IMR-90 (cell line): ENCODE data around the gene MTMR3. TPM values are rescaled to one million over a fixed set of nuclear protein-coding genes. Genes with fewer than 3 reads are reported as not detected.

Experiments used
- ATAC-seq: fragments of 200-7000 bp; cut with Tn5 transposase; 2 replicates; pipeline ENCODE4 v1.9.1; 2020; ENCODE audit warnings: low read depth, mild to moderate bottlenecking, moderate library complexity
- BruUV-seq: library from RNA; stranded (reverse); fragments of 400-500 nt; replicated peaks from 2 replicates; lab custom pipeline; 2021; lab: Mats Ljungman, UMichigan
- CTCF ChIA-PET: fragments of 300-600 bp; formaldehyde crosslinking; extraction: SDS; loops from one replicate; lab custom pipeline; 2021; ENCODE audit warnings: antibody characterized with exemption; lab: Yijun Ruan, JAX
- POLR2A ChIA-PET: fragments of 300-600 bp; sonication (Branson Sonifier 250); formaldehyde crosslinking; loops from one replicate; lab custom pipeline; 2022; ENCODE audit warnings: antibody characterized with exemption; ENCODE audit not compliant: unreplicated experiment; lab: Charles Lee
- DNase-seq: peaks from one replicate; pipeline ENCODE4 v3.0.0; 2013
- H2AFZ ChIP-seq: replicated peaks from 2 replicates; pipeline ENCODE3; 2013; ENCODE audit warnings: low read length, mild to moderate bottlenecking; ENCODE audit not compliant: poor library complexity
- H2AK5ac ChIP-seq: 2 replicates; pipeline ENCODE4 v1.6.1; 2013; ENCODE audit warnings: low read depth, low read length, inconsistent platforms
- H2AK9ac ChIP-seq: replicated peaks from 2 replicates; pipeline ENCODE3; 2013; ENCODE audit warnings: mild to moderate bottlenecking, low read depth, low read length, moderate library complexity; ENCODE audit not compliant: poor library complexity
- H2BK120ac ChIP-seq: 2 replicates; pipeline ENCODE4 v1.6.1; 2013; ENCODE audit warnings: low read depth, low read length, inconsistent platforms
- H2BK15ac ChIP-seq: 3 replicates; pipeline ENCODE4 v1.6.1; 2013; ENCODE audit warnings: low read depth, low read length, inconsistent platforms
- H2BK20ac ChIP-seq: 2 replicates; pipeline ENCODE4 v1.6.1; 2013; ENCODE audit warnings: low read depth, mild to moderate bottlenecking, inconsistent platforms, low read length, moderate library complexity
- H2BK5ac ChIP-seq: 2 replicates; pipeline ENCODE4 v1.6.1; 2013; ENCODE audit warnings: mild to moderate bottlenecking, low read depth, low read length, inconsistent platforms; ENCODE audit not compliant: poor library complexity, severe bottlenecking
- H3K14ac ChIP-seq: replicated peaks from 2 replicates; pipeline ENCODE4 v1.6.1; 2013; ENCODE audit warnings: low read depth, low read length, inconsistent platforms
- H3K18ac ChIP-seq: 2 replicates; pipeline ENCODE4 v1.6.1; 2013; ENCODE audit warnings: low read depth, low read length, control low read depth
- H3K23ac ChIP-seq: 2 replicates; pipeline ENCODE4 v1.6.1; 2013; ENCODE audit warnings: low read depth, low read length, inconsistent platforms
- H3K27ac ChIP-seq: 2 replicates; pipeline ENCODE4 v1.5.1; 2013; ENCODE audit warnings: mild to moderate bottlenecking, control low read depth, low read length; ENCODE audit not compliant: insufficient read depth
- H3K27me3 ChIP-seq: 2 replicates; pipeline ENCODE4 v1.6.1; 2013; ENCODE audit warnings: low read length; ENCODE audit not compliant: control insufficient read depth, insufficient read depth
- H3K36me3 ChIP-seq: 2 replicates; pipeline ENCODE4 v1.6.1; 2013; ENCODE audit warnings: low read length, mixed read lengths; ENCODE audit not compliant: control insufficient read depth, insufficient read depth
- H3K4ac ChIP-seq: 2 replicates; pipeline ENCODE4 v1.6.1; 2013; ENCODE audit warnings: low read depth, low read length, inconsistent platforms
- H3K4me1 ChIP-seq: 2 replicates; pipeline ENCODE4 v1.6.1; 2013; ENCODE audit warnings: low read length, mixed read lengths; ENCODE audit not compliant: control insufficient read depth, insufficient read depth
- H3K4me2 ChIP-seq: 2 replicates; pipeline ENCODE4 v1.6.1; 2013; ENCODE audit warnings: low read depth, mild to moderate bottlenecking, control low read depth, low read length, moderate library complexity
- H3K4me3 ChIP-seq: 2 replicates; pipeline ENCODE4 v1.5.1; 2013; ENCODE audit warnings: low read depth, mild to moderate bottlenecking, control low read depth, low read length, moderate library complexity; ENCODE audit not compliant: insufficient read depth
- H3K56ac ChIP-seq: 2 replicates; pipeline ENCODE4 v1.6.1; 2013; ENCODE audit warnings: low read length, inconsistent platforms; ENCODE audit not compliant: insufficient read depth; ENCODE audit errors: extremely low read depth
- H3K79me1 ChIP-seq, 2 experiments: 2 replicates each; pipeline ENCODE4 v1.6.1; 2013; ENCODE audit warnings: low read length in 2 of 2, inconsistent platforms in 1 of 2, low read depth in 1 of 2
- H3K9ac ChIP-seq: 2 replicates; pipeline ENCODE4 v1.6.1; 2013; ENCODE audit warnings: low read depth, low read length, control low read depth
- H3K9me1 ChIP-seq: 2 replicates; pipeline ENCODE4 v1.6.1; 2013; ENCODE audit warnings: low read length, inconsistent platforms; ENCODE audit not compliant: insufficient read depth
- H3K9me3 ChIP-seq: 2 replicates; pipeline ENCODE4 v1.6.1; 2013; ENCODE audit warnings: low read length; ENCODE audit not compliant: control insufficient read depth, insufficient read depth
- H4K20me1 ChIP-seq: 2 replicates; pipeline ENCODE4 v1.6.1; 2013; ENCODE audit warnings: low read length, inconsistent platforms; ENCODE audit not compliant: insufficient read depth
- H4K5ac ChIP-seq: 2 replicates; pipeline ENCODE4 v1.6.1; 2013; ENCODE audit warnings: mild to moderate bottlenecking, low read depth, low read length, control low read depth
- H4K8ac ChIP-seq, 2 experiments: 2 replicates each; pipeline ENCODE4 v1.6.1; 2013; ENCODE audit warnings: low read depth in 2 of 2, low read length in 2 of 2, control low read depth in 1 of 2, inconsistent platforms in 1 of 2
- H4K91ac ChIP-seq: 2 replicates; pipeline ENCODE4 v1.6.1; 2013; ENCODE audit warnings: low read depth, low read length, inconsistent platforms; ENCODE audit not compliant: insufficient read depth
- MXI1 ChIP-seq: IDR thresholded peaks from 2 replicates; pipeline ENCODE4 v1.6.1; 2012; ENCODE audit warnings: low read depth, mild to moderate bottlenecking, low read length, moderate library complexity, borderline replicate concordance
- POLR2A ChIP-seq: IDR thresholded peaks from 2 replicates; pipeline ENCODE4 v1.6.1; 2012; ENCODE audit warnings: mild to moderate bottlenecking, low read depth, low read length
- RFX5 ChIP-seq: IDR thresholded peaks from 2 replicates; pipeline ENCODE4 v1.8.0; 2012; ENCODE audit warnings: low read depth, mild to moderate bottlenecking, low read length, moderate library complexity
- USF2 ChIP-seq: fragments of 150-350 bp; IDR thresholded peaks from 2 replicates; pipeline ENCODE4 v1.6.1; 2017; ENCODE audit warnings: mild to moderate bottlenecking, antibody characterized with exemption, low read length, low read depth
- WGBS, 2 experiments: methylation state at CpG; one replicate each; pipeline versions ENCODE4 v1.1.5 to v1.1.7; 2013; ENCODE audit warnings: missing lambda C conversion rate in 2 of 2; ENCODE audit not compliant: insufficient read length in 1 of 2; ENCODE audit errors: extremely low coverage in 2 of 2; 5-methylcytosine and 5-hydroxymethylcytosine counted together
- dilution Hi-C: fragments of 300-500 bp; cut with HindIII; formaldehyde crosslinking; loops from one replicate; pipeline ENCODE4 v1.14.3; 2018; ENCODE audit warnings: low sequenced_read_pairs; ENCODE audit not compliant: unreplicated experiment
- in situ Hi-C: fragments of 300-500 bp; cut with MboI; formaldehyde crosslinking; loops from 3 replicates; pipeline ENCODE4 v1.14.3; 2019; ENCODE audit warnings: low sequenced_read_pairs, inconsistent platforms, mixed read lengths
- intact Hi-C: fragments of 100-400 bp; cut with micrococcal nuclease; formaldehyde crosslinking; loops from 2 replicates; pipeline ENCODE4 v1.10.0; 2022
- polyA plus RNA-seq, 3 experiments: library from polyadenylated mRNA; depleted of rRNA; stranded (reverse); fragments of >200 nt; gene quantifications; 2 replicates each; pipeline ENCODE4 v1.2.3, GENCODE V29; 2012; ENCODE audit warnings: low replicate concordance in 1 of 3
- total RNA-seq: library from RNA; depleted of rRNA; stranded (reverse); fragments of >200 nt; gene quantifications from 2 replicates; pipeline ENCODE4 v1.2.3, GENCODE V29; 2012
- TF ChIP-seq, protein P1 (sequence below): fragments of 150-350 bp; IDR thresholded peaks from 2 replicates; pipeline ENCODE4 v1.6.1; 2016; ENCODE audit warnings: low read depth, mild to moderate bottlenecking, low read length, moderate library complexity, borderline replicate concordance

The MTMR3 gene
- total and polyA plus RNA-seq, 2 of the 4 experiments (the other 2 are of a cell fraction), result 21.3 to 29.4 TPM

DNA sequence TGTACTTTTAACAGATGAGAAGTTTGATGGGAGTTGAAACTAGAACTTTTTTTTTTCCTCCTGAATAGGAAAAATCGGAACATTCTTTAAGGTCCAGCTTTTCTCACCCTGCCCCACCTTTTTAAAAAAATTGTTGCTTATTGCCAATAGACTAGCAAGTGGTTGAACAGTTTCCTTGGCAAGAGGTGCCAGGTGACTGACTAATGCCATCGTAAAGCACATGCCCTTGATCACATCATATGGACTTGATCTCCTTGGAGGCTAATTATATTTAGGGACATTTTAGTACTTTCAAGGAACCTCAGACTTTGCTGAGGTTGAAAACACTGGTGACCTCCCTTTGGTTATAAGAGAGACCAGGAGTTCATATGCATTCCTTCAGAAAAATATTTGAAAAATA is 57.6 kb downstream of the MTMR3 start:
- Histone ChIP-seq H2BK15ac (no peak overlapping the region), H3K4me2 (no peak overlapping the region), H3K56ac (no peak overlapping the region), H4K8ac (no peak overlapping the region), H2BK20ac (no peak overlapping the region), H3K79me1 (peaks cover 27 to 56% of the 10 kb centered on the region in 2 experiments), H2AK9ac (no peak overlapping the region), H2BK120ac (no peak overlapping the region), H4K20me1 (peaks cover 55% of the 10 kb centered on the region), H3K9me1 (peaks cover 3% of the 10 kb centered on the region; the same call in 1 of the 2 replicates), H4K91ac (no peak overlapping the region), H2BK5ac (no peak overlapping the region), H3K4me1 (peaks cover 7% of the 10 kb centered on the region), H3K4me3 (no peak overlapping the region), H3K27ac (no peak overlapping the region), H2AFZ (no peak overlapping the region), H3K36me3 (no peaks in the 10 kb centered on the region), H3K4ac (no peak overlapping the region), H4K5ac (no peak overlapping the region), H3K27me3 (no peaks in the 10 kb centered on the region), H2AK5ac (no peak overlapping the region), H3K23ac (no peak overlapping the region), H3K18ac (no peak overlapping the region), H3K9me3 (no peaks in the 10 kb centered on the region; the same call in 1 of the 2 replicates), H3K9ac (no peak overlapping the region), H3K14ac (no peak overlapping the region)
- intact Hi-C loops (no loop called here), dilution Hi-C loops (no loop called here), in situ Hi-C loops (no loop called here)
- ATAC-seq (no peak), DNase-seq (no peak)
- POLR2A ChIA-PET, result no interaction called here
- CTCF ChIA-PET, result no interaction called here
- no CpG with 5 or more reads among the region's 2 CpGs for WGBS, 2 experiments
- BruUV-seq, result no TSS peak
- TF ChIP-seq USF2 (no peak), MXI1 (no peak), RFX5 (no peak), POLR2A (no peak)
- TF ChIP-seq, protein P1, sequence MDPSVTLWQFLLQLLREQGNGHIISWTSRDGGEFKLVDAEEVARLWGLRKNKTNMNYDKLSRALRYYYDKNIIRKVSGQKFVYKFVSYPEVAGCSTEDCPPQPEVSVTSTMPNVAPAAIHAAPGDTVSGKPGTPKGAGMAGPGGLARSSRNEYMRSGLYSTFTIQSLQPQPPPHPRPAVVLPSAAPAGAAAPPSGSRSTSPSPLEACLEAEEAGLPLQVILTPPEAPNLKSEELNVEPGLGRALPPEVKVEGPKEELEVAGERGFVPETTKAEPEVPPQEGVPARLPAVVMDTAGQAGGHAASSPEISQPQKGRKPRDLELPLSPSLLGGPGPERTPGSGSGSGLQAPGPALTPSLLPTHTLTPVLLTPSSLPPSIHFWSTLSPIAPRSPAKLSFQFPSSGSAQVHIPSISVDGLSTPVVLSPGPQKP, result no peak
